K562 (cell line): ENCODE results near the gene JSRP1. TPM values are rescaled to one million over a fixed set of nuclear protein-coding genes. Genes with fewer than 3 reads are reported as not detected.

Experiments
- CEBPG ChIP-seq, 3 experiments: fragments of 200-800 bp in 1 of 3; sonication (Bioruptor generic) in 1 of 3; sonication (generic) in 1 of 3; formaldehyde crosslinking in 1 of 3; IDR thresholded peaks in 2 of 3; conservative IDR thresholded peaks in 1 of 3; 2 replicates each; pipeline versions ENCODE4 v1.6.1 to v1.8.0; 2016 to 2022; ENCODE audit warnings: missing compliant biosample characterization in 2 of 3, missing genetic modification characterization in 2 of 3, mild to moderate bottlenecking in 1 of 3, missing genetic modification reagents in 1 of 3
- ETV5 ChIP-seq: sonication (generic); formaldehyde crosslinking; IDR thresholded peaks from 2 replicates; pipeline ENCODE4 v1.4.0; 2020; ENCODE audit warnings: low read depth, mild to moderate bottlenecking, missing genetic modification reagents
- GATAD2B ChIP-seq: fragments of 450-650 bp; IDR thresholded peaks from 2 replicates; pipeline ENCODE4 v1.6.1; 2017; ENCODE audit warnings: mild to moderate bottlenecking, borderline replicate concordance
- MCM5 ChIP-seq: fragments of 450-650 bp; IDR thresholded peaks from 2 replicates; pipeline ENCODE4 v1.6.1; 2016; ENCODE audit warnings: low read depth
- MLX ChIP-seq, 2 experiments: fragments of 450-650 bp in 1 of 2; sonication (generic) in 1 of 2; formaldehyde crosslinking; conservative IDR thresholded peaks; 2 replicates each; pipeline versions ENCODE4 v1.4.0 to v1.8.1; 2020 to 2022; ENCODE audit warnings: mild to moderate bottlenecking in 1 of 2, missing genetic modification reagents in 1 of 2
- MTF1 ChIP-seq: fragments of 250-450 bp; sonication (Bioruptor Pico); IDR thresholded peaks from 2 replicates; pipeline ENCODE4 v1.9.0; 2021; ENCODE audit warnings: moderate library complexity, mild to moderate bottlenecking, inconsistent platforms, borderline replicate concordance
- NR2C1 ChIP-seq, 2 experiments: fragments of 450-650 bp; IDR thresholded peaks; 2 replicates each; pipeline ENCODE4 v1.6.1; 2017; ENCODE audit warnings: mild to moderate bottlenecking in 2 of 2, antibody characterized with exemption in 1 of 2, inconsistent platforms in 1 of 2, missing compliant biosample characterization in 1 of 2, missing genetic modification characterization in 1 of 2
- POLR2G ChIP-seq: fragments of 200-400 bp; formaldehyde crosslinking; IDR thresholded peaks from 2 replicates; pipeline ENCODE4 v1.6.1; 2017; ENCODE audit warnings: low read depth, mild to moderate bottlenecking, antibody characterized with exemption, low read length, moderate library complexity
- PTTG1 ChIP-seq: fragments of 450-650 bp; IDR thresholded peaks from 2 replicates; pipeline ENCODE4 v1.6.1; 2016; ENCODE audit warnings: low read depth, mild to moderate bottlenecking, missing genetic modification characterization, missing compliant biosample characterization
- RFX7 ChIP-seq: fragments of 250-450 bp; sonication (Bioruptor Pico); IDR thresholded peaks from 2 replicates; pipeline ENCODE4 v1.5.1; 2021; ENCODE audit warnings: mild to moderate bottlenecking
- RNF2 ChIP-seq: sonication (generic); IDR thresholded peaks from 2 replicates; pipeline ENCODE4 v1.6.1; 2016
- SMARCA5 ChIP-seq: fragments of 450-650 bp; IDR thresholded peaks from 2 replicates; pipeline ENCODE4 v1.6.1; 2016
- TARDBP ChIP-seq: fragments of 450-650 bp; IDR thresholded peaks from 2 replicates; pipeline ENCODE4 v1.6.1; 2016
- TCF7 ChIP-seq: sonication (generic); IDR thresholded peaks from 2 replicates; pipeline ENCODE4 v1.6.1; 2016; ENCODE audit warnings: antibody characterized with exemption, borderline replicate concordance
- TOE1 ChIP-seq, 2 experiments: fragments of 450-650 bp in 1 of 2; sonication (generic) in 1 of 2; formaldehyde crosslinking in 1 of 2; IDR thresholded peaks; 2 replicates each; pipeline versions ENCODE4 v1.7.1 to v1.8.0; 2016 to 2022; ENCODE audit warnings: borderline replicate concordance in 2 of 2, mild to moderate bottlenecking in 2 of 2, antibody characterized with exemption in 1 of 2, inconsistent platforms in 1 of 2, low read depth in 1 of 2, missing genetic modification reagents in 1 of 2, moderate library complexity in 1 of 2
- ZFP1 ChIP-seq: fragments of 450-650 bp; formaldehyde crosslinking; IDR thresholded peaks from 2 replicates; pipeline ENCODE4 v1.4.0; 2020; ENCODE audit warnings: mild to moderate bottlenecking, mixed read lengths
- ZNF175 ChIP-seq: fragments of 200-800 bp; sonication (Bioruptor generic); IDR thresholded peaks from 2 replicates; pipeline ENCODE4 v1.6.1; 2016; ENCODE audit warnings: low read depth, mild to moderate bottlenecking, missing genetic modification characterization, missing compliant biosample characterization
- ZNF224 ChIP-seq: sonication (generic); formaldehyde crosslinking; IDR thresholded peaks from 2 replicates; pipeline ENCODE4 v1.8.0; 2022; ENCODE audit warnings: mild to moderate bottlenecking, missing genetic modification reagents
- polyA plus RNA-seq, 8 experiments: library from polyadenylated mRNA; depleted of rRNA in 4 of 8; stranded (reverse) in 5 of 8; unstranded in 3 of 8; fragments of >200 nt; fragmentation: Nextera tagmentation in 2 of 8; fragmentation: Illumina TruSeq in 1 of 8; extraction: Ambion mirVana in 2 of 8; extraction: Trizol in 1 of 8; gene quantifications; 2 replicates each; pipeline versions ENCODE4 v1.2.1 to v1.2.3, GENCODE V29; 2011 to 2014; ENCODE audit warnings: inconsistent platforms in 1 of 8, missing spikeins in 1 of 8
- total RNA-seq, 7 experiments: library from RNA; depleted of rRNA in 6 of 7; stranded (reverse); fragments of >200 nt in 6 of 7; fragmentation: Illumina TruSeq in 2 of 7; extraction: Trizol in 2 of 7; gene quantifications; 2 replicates each; pipeline versions ENCODE4 v1.2.1 to v1.2.3, GENCODE V29; 2011 to 2021; ENCODE audit warnings: low replicate concordance in 1 of 7
- TF ChIP-seq, protein P1 (sequence below): fragments of 200-800 bp; sonication (Bioruptor generic); IDR thresholded peaks from 2 replicates; pipeline ENCODE4 v1.6.1; 2017; ENCODE audit warnings: missing genetic modification characterization, missing compliant biosample characterization
- TF ChIP-seq, protein P2 (sequence below): fragments of 450-650 bp; IDR thresholded peaks from 2 replicates; pipeline ENCODE4 v1.7.1; 2018; ENCODE audit warnings: mild to moderate bottlenecking, low read depth; ENCODE audit not compliant: partially characterized antibody

Gene JSRP1
- total and polyA plus RNA-seq, 9 of the 15 experiments (the other 6 are each of a cell fraction or from before 2014, with no cell fraction given), result 0.08 to 1.2 (median 0.51) TPM; not detected in 4

DNA sequence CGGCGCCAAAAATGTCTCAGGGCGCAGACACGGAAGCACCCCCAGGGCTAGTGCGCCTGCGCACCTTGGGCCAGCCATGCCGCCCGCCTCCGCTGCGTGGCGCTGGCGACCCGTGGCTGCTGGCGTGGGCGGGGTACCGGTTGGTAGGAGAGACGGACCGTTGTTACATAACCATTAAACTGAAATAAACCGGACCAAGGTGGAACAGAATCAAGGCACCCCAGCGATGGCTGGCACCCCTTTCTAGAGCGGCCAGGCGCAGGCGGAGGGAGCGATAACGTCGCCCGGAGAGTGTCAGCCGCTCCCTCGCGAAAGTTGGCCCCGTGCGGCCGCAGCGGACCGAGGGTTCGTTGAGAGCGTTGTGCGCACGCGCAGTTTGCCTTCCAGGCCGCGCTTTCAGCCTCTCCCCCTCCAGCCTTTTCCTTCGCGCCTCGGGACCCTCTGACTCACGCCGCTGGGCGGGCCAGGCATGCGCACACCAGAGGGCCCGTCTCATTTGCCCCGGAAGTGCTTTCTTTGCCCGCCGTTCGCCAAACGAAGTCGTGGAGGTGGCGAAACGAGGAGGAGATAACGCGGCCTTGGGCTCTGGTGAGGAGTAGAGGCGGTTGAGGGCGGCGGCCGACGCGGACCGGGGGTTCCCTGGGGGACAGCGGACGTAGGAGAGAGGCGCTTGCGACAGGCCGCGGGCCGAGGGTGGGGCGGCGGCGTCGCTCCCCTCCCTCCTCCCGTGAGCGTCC lies 19.7 kb downstream of the JSRP1 start, which contains the start of the genes PLEKHJ1 and SF3A2 (continued):
- peak; percentile 3; the same call in 1 of the 2 replicates for TF ChIP-seq CEBPG (CRISPR knock-in tag; IDR thresholded peaks at IDR 0.05)
- peak in 1 of 2 experiments; percentile 39; a peak in 2 of 4 replicates for TF ChIP-seq CEBPG (tag; conservative IDR thresholded peaks at IDR 0.05 in 1 of 2, IDR thresholded peaks at IDR 0.05 in 1 of 2)
- TF ChIP-seq GATAD2B, result no peak
- TF ChIP-seq TOE1 (IDR thresholded peaks at IDR 0.05; ENCODE audit: borderline replicate concordance), result peak; percentile 73; the same call in 1 of the 2 replicates
- TF ChIP-seq TOE1 (CRISPR knock-in tag; IDR thresholded peaks at IDR 0.05; ENCODE audit: borderline replicate concordance, low read depth), result 0 out of 2 replicates have a peak, but pooled peaks have one; percentile 65
- TF ChIP-seq TCF7, result peak; percentile 67; the same call in 1 of the 2 replicates
- no peak for TF ChIP-seq RFX7
- TF ChIP-seq SMARCA5, result no peak
- 0 out of 2 replicates have a peak, but pooled peaks have one; percentile 75 for TF ChIP-seq TARDBP
- TF ChIP-seq, protein P1, sequence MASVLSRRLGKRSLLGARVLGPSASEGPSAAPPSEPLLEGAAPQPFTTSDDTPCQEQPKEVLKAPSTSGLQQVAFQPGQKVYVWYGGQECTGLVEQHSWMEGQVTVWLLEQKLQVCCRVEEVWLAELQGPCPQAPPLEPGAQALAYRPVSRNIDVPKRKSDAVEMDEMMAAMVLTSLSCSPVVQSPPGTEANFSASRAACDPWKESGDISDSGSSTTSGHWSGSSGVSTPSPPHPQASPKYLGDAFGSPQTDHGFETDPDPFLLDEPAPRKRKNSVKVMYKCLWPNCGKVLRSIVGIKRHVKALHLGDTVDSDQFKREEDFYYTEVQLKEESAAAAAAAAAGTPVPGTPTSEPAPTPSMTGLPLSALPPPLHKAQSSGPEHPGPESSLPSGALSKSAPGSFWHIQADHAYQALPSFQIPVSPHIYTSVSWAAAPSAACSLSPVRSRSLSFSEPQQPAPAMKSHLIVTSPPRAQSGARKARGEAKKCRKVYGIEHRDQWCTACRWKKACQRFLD (CRISPR knock-in tag), result peak; percentile 87
- no peak for TF ChIP-seq ZFP1 (CRISPR knock-in tag)
- TF ChIP-seq NR2C1 (IDR thresholded peaks at IDR 0.05), result peak; percentile 99
- peak; percentile 99 for TF ChIP-seq NR2C1 (tag; IDR thresholded peaks at IDR 0.05)
- TF ChIP-seq, protein P2, sequence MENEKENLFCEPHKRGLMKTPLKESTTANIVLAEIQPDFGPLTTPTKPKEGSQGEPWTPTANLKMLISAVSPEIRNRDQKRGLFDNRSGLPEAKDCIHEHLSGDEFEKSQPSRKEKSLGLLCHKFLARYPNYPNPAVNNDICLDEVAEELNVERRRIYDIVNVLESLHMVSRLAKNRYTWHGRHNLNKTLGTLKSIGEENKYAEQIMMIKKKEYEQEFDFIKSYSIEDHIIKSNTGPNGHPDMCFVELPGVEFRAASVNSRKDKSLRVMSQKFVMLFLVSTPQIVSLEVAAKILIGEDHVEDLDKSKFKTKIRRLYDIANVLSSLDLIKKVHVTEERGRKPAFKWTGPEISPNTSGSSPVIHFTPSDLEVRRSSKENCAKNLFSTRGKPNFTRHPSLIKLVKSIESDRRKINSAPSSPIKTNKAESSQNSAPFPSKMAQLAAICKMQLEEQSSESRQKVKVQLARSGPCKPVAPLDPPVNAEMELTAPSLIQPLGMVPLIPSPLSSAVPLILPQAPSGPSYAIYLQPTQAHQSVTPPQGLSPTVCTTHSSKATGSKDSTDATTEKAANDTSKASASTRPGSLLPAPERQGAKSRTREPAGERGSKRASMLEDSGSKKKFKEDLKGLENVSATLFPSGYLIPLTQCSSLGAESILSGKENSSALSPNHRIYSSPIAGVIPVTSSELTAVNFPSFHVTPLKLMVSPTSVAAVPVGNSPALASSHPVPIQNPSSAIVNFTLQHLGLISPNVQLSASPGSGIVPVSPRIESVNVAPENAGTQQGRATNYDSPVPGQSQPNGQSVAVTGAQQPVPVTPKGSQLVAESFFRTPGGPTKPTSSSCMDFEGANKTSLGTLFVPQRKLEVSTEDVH, result peak; percentile 84
- peak; percentile 95 for TF ChIP-seq POLR2G
- no peak for TF ChIP-seq MCM5
- peak; percentile 80; the same call in 1 of the 2 replicates for TF ChIP-seq RNF2
- no peak; the same call in 1 of the 2 replicates for TF ChIP-seq ETV5 (CRISPR knock-in tag)
- TF ChIP-seq ZNF224 (CRISPR knock-in tag), result no peak
- TF ChIP-seq MLX (CRISPR knock-in tag; conservative IDR thresholded peaks at IDR 0.05), result 0 out of 4 replicates have a peak, but pooled peaks of 1 of the 2 experiments have one; percentile 35
- TF ChIP-seq MTF1 (CRISPR knock-in tag), result no peak
- TF ChIP-seq ZNF175 (CRISPR knock-in tag), result peak; percentile 84; the same call in 1 of the 2 replicates
- TF ChIP-seq PTTG1, result no peak
